ENCODE data around the gene E2F4. TPM values are rescaled to one million over a fixed set of nuclear protein-coding genes. Genes with fewer than 3 reads are reported as not detected.
A peak's percentile ranks its signal among the peaks of the same experiment; 100 is the strongest.

The E2F4 gene
- total and polyA plus RNA-seq, 2 of the 13 experiments (the other 11 are each of a cell fraction or from before 2014, with no cell fraction given), result 84.8 to 91.2 TPM

- H3K4me3 ChIP-seq (replicated peaks in 1 of 3; ENCODE audit: insufficient read depth in 1 of 3, low read depth in 2 of 3, low read length in 3 of 3), result no peak overlapping the region
- no peak overlapping the region for H2AFZ ChIP-seq (ENCODE audit: low read length)
- H3K9me3 ChIP-seq (ENCODE audit: low read length), result no peaks in the 10 kb centered on the region
- DNase-seq (ENCODE audit: low spot score), result no peak
- BruUV-seq (replicated peaks), result no TSS peak
- no peak overlapping the region for H3K27ac ChIP-seq (ENCODE audit: extremely low read length, insufficient read depth, low read length)
- no peaks in the 10 kb centered on the region for H3K79me2 ChIP-seq (ENCODE audit: insufficient read depth, low read length)
- 94% methylated on average over 7 of the region's 7 CpGs for WGBS (ENCODE audit: low lambda C conversion rate)
- H3K4me2 ChIP-seq (ENCODE audit: low read depth, low read length), result no peak overlapping the region
- no peak for FAIRE-seq
- H4K20me1 ChIP-seq (ENCODE audit: insufficient read depth, low read length), result peaks cover 9% of the 10 kb centered on the region; the same call in 1 of the 2 replicates
- peaks cover 54 to 73% of the 10 kb centered on the region in 2 experiments for H3K36me3 ChIP-seq (replicated peaks in 1 of 2; ENCODE audit: control insufficient read depth in 1 of 2, insufficient read depth in 2 of 2, low read length in 2 of 2)
- peaks cover 15% of the 10 kb centered on the region for H3K4me1 ChIP-seq (ENCODE audit: insufficient read depth, low read length)
- ChIA-PET CTCF (ENCODE audit: low intra/inter-chr PET ratio, low total read pairs) (no interaction called here), POLR2A (interaction anchor here (1.5 kb wide), 1 partner anchor 36 kb away, joined by 6 read pairs; no protein-coding TSS in a partner anchor)
- intact Hi-C loops (cut with micrococcal nuclease; ENCODE audit: unreplicated experiment), result no loop called here
- in situ Hi-C loops (cut with HindIII; ENCODE audit: extremely low pct_ligation_motif_present, low pct_unique_long_range_greater_than_20kb), result no loop called here
- H3K9ac ChIP-seq (ENCODE audit: insufficient read depth, low read depth, low read length), result no peak overlapping the region
- ATAC-seq, result no peak
- H3K27me3 ChIP-seq (ENCODE audit: control insufficient read depth in 1 of 2, insufficient read depth in 2 of 2, low read length in 2 of 2), result no peaks in the 10 kb centered on the region; a peak in 1 of 5 replicates
- TF ChIP-seq TAF1 (CRISPR knock-in tag; IDR thresholded peaks at IDR 0.05) (no peak), GLMP (CRISPR knock-in tag; IDR thresholded peaks at IDR 0.05; ENCODE audit: borderline replicate concordance) (no peak), RAD21 (CRISPR knock-in tag; IDR thresholded peaks at IDR 0.05) (peak; percentile 35; the same call in 1 of the 2 replicates), RBM22 (optimal IDR thresholded peaks at IDR 0.05; ENCODE audit: low read length) (peak; percentile 65), AGO2 (optimal IDR thresholded peaks at IDR 0.05; ENCODE audit: low read depth, low read length) (peak; percentile 70), ZNF318 (CRISPR knock-in tag; IDR thresholded peaks at IDR 0.05) (no peak), ZNF256 (CRISPR knock-in tag; conservative IDR thresholded peaks at IDR 0.05) (no peak), CAMTA2 (CRISPR knock-in tag; IDR thresholded peaks at IDR 0.05; ENCODE audit: borderline replicate concordance) (no peak), STAG1 (CRISPR knock-in tag; IDR thresholded peaks at IDR 0.05) (peak; percentile 55), MZF1 (CRISPR knock-in tag; IDR thresholded peaks at IDR 0.05; ENCODE audit: borderline replicate concordance) (no peak), TOPORS (CRISPR knock-in tag; IDR thresholded peaks at IDR 0.05) (no peak), NONO (IDR thresholded peaks at IDR 0.05) (no peak), NONO (CRISPR knock-in tag; conservative IDR thresholded peaks at IDR 0.05) (0 out of 2 replicates have a peak, but pooled peaks have one; percentile 25), RBFOX2 (IDR thresholded peaks at IDR 0.05; ENCODE audit: low read depth, low read length) (0 out of 2 replicates have a peak, but pooled peaks have one; percentile 30), NFE2L1 (CRISPR knock-in tag; IDR thresholded peaks at IDR 0.05; ENCODE audit: borderline replicate concordance) (no peak), NFATC3 (CRISPR knock-in tag; IDR thresholded peaks at IDR 0.05) (no peak)
Observed at GRCh38 chr16:67146523-67147357, 45.2 kb upstream of the E2F4 start.
